Kidney capillary endothelial cell (primary cell): ENCODE measurements around the gene PPP1R12B.
A peak's percentile ranks its signal among the peaks of the same experiment; 100 is the strongest.
"Not testable (repeated sequence)": the region's sequence is repeated elsewhere in the genome, so short reads cannot be mapped to it uniquely, and the experiment has no call there.

Source experiments
- DNase-seq: peaks from one replicate; pipeline ENCODE4 v3.0.0-alpha.2; 2018; ENCODE audit warnings: low spot score

Gene PPP1R12B

DNA sequence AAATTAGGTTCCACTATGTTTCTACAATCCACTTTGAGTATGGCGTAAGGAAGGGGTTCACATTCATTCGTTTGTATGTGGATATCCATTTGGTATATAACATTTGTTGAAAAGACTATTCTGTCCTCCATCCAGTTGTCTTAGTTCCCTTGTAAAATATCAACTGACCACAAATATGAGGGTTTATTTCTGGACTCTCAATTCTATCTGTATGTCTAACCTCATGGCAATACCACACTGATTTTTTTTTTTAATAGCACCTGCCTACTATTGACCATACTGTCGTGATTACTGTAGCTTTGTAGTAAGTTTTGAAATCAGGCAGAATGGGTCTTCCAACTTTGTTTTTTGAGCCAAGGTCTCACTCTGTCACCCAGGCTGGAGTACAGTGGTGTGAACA is 263.5 kb downstream of the PPP1R12B start:
- DNase-seq = not testable (repeated sequence)

DNA sequence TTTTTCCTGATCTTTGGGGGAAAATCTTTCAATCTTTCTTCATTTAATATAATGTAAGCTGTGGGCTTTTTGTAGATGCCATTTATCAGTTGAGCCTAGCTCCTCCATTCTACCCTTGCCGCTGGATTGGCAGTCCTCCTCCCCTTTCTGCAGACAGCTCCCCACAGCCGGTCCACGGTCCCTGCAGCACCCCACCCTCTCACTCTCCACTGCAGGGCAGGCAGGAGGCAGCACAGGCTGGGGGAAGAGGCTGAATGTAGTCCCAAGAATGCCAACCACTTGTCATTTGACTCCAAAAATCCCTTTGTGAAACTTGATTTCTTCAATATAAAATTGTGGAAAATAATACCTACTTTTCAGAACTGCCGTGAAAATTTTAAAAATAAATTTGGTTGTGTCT is 265.1 kb downstream of the PPP1R12B start:
- no peak for DNase-seq

DNA sequence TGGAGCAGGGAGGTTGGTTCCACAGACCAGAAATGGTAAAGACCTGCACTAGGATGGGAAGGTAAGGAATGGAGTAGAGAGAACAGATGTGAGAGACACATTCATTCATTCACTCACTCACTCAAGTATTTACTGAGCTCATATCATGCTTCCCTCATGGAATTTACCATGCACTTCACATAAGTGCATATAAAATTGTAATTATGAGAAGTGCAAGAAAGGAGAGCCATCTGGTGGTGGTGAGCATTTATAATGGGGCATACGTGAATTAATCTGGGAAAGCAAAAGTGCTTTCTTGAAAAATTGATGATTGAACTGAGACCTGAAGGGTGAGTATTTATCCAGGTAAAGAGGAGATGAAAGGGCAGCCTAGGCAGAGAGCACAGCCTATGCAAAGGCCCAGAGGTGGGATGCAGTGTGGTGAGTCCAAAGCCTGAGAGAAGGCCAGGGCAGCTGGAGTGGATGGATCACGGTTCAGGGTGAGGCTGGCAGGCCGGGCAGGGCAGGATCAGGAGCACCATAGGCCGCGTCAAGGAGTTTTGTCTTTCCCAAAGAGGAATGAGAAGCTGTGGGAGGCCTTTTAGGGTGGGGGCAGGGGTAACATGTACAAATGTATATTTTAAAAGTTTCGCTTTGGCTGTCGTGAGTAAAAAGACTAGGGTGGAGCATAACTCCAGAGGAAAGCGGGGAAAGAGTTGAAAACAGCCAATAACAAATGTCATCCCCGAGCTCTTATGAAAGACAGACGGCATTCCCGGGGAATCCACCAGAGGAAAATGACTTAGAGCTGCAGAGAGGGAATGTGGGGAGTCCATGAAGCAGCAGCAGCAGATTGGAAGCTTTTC is 266.1 kb downstream of the PPP1R12B start:
- DNase-seq = not testable (repeated sequence)

DNA sequence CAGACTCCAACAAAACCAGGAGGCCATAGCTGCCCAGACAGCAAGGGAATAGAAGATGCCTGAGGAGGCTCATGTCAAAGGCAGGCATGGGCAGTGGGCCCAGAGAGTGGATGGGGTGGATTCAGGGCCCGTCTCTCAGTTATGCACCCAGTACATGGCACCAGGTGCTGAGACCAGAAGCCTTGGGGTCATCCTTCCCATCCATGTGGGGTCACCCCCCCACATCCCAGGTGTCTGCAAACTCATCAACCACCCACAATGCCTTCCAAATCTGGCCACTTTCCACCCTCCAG is 266.7 kb downstream of the PPP1R12B start:
- DNase-seq = not testable (repeated sequence)

GRCh38 chr1:202615501-202616354 is 267.2 kb downstream of the PPP1R12B start:
- peak; percentile 53 for DNase-seq

DNA sequence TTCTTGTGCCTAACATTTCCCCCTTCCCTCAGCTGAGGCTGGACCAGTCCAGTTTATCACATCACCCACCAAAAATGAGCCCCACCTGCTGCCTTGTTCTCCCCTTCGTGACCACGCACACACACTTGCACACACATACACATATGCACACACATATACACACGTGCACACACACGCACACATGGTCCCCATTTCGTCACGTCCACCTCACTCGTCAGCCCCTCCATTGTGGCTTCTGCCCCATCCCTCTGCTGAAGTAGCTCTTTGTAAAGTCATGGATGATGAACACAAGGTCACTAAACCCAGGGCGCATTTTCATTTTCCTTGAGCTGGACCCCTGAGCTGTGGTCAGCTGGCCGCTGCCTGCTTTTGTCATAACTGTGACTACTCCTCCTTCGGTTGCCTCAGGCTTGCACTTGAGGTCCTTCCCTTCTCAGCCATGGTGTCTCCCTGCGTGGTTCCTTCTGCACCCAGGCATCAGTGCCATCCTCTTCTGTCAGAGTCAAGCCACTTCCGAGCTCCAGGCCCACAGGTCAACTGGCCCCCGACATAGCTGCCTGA is 267.9 kb downstream of the PPP1R12B start:
- no peak for DNase-seq

DNA sequence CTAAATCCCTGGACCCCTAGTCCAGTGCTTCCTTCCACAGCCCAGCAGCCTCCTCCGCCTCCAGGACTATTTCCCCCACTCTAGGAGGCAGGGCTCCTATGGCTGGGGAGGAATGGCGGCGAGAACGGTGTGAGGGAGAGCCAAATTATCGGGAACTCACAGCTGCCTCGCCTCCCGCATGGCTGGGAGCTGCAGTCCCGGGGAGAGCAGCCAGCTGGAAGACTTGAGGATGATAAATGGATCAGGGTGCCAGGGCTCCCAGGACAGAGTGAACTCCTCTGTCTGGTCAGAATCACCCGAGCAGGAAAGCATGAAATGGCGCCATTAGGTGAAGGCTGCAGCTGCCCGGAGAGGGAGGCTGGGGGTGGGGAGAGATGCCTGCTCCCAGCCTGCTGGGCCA is 270.5 kb downstream of the PPP1R12B start:
- not testable (repeated sequence) for DNase-seq

- no peak for DNase-seq
Measured at GRCh38 chr1:202619505-202619904, 271.0 kb downstream of the PPP1R12B start.

DNA sequence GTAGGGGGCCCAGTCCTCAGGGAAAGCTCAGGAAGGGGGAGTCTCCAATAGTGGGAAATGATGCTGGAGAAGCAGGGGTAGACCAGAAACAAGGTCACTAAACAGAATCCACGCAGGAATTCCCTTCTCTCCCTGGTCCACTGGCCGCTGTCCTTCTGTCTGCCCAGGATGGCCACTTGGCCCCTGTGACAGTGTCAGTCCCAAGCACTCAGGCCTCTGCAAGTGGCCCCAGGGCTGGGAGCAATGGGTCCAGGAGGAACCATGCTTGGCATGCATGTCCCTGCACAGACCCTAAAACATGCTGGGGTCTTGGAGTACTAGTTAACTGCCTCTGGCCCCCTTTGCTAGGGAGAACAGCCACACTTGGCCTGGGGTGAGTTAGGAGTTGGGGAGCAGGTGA is 271.5 kb downstream of the PPP1R12B start:
- DNase-seq = not testable (repeated sequence)

DNA sequence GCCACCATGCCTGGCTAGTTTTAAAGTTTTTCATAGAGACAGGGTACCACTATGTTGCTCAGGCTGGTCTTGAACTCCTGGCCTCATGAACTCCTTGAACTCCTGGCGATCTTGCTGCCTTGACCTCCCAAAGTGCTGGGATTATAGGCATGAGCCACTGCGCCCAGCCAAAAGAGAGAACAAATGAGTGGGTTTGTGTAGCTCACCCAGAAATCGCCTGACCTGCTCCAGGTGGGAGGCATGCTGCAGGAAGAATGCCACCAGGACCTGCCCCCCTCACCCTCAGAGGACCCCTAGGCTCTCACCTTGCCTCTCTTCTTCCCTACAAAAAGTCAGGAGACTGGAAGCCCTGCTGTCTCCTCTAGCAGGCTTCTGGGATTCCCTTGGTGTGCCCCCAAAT is 272.9 kb downstream of the PPP1R12B start:
- no peak for DNase-seq

DNA sequence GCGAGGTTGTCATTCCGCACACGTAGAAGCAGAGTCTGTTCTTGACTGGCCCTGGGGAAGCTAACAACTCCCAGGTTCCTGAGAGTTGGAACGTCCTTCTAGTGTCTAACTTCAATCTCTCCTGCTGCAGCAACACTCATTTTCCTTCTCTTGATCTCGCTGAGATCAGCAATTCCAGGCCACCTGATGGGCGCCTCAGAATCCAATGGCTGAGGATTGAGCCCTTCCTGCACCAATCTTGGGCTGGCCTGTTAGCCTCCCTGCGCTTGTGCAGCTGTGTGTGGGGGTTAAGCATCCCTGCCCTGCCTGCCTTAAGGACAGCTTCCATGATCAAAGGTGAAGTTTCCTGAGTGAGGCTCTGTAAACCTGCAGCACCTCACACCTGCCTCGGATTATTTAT is 273.9 kb downstream of the PPP1R12B start:
- DNase-seq = no peak

- DNase-seq = no peak
Measured at GRCh38 chr1:202623075-202623474, 274.6 kb downstream of the PPP1R12B start.

DNA sequence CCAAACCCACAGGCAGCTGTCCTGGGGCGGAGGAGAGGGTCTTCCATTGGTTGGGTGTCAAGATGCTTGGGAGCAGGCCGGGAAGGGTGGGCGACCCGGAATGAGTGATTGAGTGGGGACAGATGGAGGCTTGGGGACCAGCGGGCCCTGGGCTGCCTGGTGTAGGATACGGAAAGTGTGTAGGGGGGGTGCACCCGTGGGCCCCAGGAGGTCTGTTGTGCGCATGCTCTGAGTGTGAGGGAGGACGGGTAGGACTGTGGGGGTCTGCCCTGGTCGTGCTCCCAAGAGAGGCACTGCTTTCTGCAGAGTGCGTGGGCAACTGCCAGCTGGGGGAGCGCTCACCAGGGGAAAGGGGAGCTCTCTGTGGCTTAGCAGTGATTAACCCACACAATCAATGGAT is 275.0 kb downstream of the PPP1R12B start:
- DNase-seq = not testable (repeated sequence)

- DNase-seq = no peak
Measured at GRCh38 chr1:202624088-202624780, 275.7 kb downstream of the PPP1R12B start.

DNA sequence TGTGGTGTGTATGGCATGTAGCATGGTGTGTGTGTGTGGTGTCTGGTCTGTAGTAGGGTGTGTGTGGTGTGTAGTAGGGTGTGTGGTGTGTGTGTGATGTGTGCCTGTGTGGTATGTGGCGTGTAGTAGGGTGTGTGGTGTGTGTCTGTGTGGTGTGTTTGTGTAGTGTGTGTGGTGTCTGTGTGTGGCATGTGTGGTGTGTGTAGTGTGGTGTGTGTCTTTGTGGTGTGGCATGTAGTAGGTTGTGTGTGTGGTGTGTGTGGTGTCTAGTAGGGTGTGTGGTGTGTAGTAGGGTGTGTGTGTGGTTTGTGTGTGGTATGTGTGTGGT is 276.2 kb downstream of the PPP1R12B start:
- no peak for DNase-seq

DNA sequence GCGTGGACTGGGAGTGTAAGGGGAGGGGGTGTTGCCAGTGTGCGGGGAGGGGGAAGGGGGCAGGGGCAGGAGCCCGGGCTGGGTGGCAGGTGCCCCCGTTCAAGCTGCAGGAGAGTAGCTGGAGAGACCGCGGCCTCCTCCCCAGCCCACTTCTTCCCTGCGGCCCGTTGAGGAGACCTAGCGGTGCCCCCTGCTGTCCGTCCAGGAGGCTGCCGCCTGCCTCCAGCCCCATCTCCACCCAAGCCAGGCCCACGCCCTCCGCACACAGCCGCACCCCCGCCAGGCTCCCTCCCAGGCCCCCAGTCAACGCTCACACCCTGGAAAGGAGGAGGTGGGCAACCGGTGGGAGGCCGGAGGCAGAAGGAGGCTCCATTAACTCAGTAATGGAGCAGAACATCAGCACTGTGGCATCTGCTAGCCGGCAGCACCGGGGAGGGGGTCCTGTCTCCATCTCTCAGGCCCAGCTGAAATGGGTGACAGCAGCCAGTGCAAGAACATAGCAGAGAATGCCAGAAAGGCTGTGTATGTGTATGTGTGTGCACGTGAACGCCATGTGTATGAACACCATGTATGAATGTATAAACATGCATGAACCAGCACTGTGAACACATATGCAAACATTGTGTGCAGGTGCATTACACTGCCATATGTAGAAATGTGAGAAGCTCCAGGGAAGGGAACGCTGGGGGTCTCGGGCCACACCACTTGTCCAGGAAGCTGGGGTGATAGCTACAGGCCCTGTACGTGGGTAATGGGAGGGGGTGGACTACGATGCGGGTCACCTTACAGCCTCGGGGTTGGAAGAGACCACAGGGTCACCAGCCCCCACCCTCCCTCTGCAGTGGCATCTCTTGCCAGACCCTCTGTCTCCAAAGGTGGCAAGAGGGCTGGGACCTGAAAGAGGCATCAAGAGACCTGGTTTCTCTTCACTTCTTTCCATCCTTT is 277.2 kb downstream of the PPP1R12B start:
- peak; percentile 58 for DNase-seq

DNA sequence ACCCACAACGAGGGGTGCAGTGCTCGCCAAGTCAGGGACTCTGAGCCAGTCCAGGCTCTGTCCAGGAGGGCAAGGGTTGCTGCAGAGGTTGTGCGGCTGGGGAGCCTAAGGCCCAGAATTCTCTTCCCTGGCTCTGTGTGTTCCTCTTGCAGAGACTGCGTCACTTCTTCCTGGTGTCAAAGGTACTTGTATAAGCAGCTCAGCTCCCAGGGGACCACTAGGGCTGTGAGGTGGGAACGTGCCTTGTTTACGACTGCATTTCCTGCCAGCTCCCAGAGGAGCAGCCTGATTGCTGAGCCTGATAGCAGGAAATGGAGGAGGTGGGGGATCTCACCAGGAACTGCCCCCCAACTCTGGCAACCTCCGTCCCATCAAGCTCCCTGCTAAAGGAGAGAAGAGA is 278.5 kb downstream of the PPP1R12B start:
- DNase-seq = peak; percentile 28

DNA sequence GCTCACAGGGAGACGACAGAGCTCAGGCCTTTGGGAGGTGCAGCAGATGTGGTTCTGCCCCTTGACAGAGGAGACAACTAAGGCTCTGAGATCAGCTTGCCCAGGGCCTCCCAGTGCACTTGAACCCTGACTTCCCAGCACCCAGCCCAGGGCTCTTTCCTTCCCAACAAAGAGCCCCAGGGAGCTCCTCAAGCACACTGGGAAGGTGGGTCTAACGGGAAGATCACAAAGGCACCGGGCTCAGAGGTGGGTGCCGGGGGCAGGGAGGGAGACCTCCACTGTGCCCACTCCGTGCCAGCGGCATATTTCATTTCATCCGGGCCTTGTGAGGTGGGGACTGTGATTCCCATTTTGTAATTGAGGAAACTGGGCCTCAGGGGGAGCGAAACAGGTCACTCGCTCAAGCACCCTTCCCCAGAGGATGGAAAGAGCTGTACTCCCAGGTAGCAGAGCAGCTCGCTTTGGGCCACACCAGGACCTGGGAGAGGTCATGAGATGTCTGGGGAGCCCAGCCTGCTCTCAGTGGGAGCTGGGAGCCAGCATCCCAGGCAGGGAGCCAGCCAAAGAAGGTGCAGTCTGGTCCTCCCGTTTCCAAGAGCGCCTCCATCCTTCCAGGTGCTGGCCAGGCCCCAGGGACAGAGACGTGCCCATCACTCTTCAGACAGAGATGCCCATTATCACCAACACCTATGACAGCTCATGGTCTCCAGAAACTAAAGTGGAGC is 279.5 kb downstream of the PPP1R12B start:
- DNase-seq = no peak

DNA sequence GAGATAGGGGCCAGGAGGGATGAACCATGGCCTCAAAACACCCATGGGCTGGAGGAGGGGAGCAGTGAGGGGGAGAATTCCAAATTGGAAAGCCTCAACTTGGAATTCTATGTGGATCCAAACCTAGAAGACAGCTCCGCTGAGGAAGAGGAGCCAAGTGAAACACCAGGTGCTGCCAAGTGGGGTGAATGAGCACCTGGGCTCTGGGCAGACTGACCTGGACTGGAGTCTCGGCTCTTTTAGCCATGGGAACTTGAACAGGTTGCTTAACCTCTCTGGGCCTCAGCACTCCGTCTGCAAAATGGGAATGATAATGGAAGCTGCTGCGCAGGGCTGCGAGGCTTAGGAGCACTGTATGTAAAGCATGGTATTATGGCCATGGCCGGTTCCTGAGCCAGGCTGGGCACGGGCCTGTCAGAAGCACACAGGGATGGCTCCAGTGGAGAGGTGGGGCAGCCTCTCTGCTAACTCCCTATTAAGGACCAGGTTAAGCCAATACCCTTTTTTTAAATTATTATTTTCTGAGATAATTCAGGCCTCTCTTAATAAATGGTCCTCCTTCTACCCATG is 280.2 kb downstream of the PPP1R12B start:
- no peak for DNase-seq

DNA sequence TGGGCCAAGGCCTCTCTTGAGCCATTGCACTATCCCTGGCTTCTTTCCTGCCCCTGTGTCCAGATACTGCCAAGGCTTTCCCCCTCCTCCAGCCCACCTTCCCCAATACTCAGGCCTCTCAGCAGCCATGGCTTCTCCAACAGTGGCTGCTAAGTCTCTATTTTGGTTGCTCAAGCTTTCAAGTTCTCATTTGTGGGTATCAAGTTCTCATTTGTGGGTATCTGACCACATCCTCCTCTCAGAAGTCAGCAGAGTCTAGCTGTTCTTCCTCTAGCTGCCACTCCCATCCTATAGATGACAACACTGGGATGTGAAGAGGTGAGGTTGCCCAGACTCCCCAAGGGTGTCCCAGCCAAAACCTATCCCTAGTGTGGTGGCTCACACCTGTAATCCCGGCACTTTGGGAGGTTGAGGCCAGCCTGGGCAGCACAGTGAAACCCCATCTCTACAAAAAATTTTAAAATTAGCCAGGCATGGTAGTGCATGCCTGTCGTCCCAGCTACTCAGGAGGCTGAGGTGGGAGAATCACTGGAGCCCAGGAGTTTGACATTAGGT is 280.8 kb downstream of the PPP1R12B start:
- not testable (repeated sequence) for DNase-seq
